PC-3 (cell line): ENCODE measurements around the gene ESPN. TPM values are rescaled to one million over a fixed set of nuclear protein-coding genes. Genes with fewer than 3 reads are reported as not detected.

Source experiments
- ATAC-seq: fragments of 200-7000 bp; cut with Tn5 transposase; 2 replicates; pipeline ENCODE4 v1.9.1; 2020; ENCODE audit warnings: mild to moderate bottlenecking, moderate library complexity
- BruUV-seq: library from RNA; stranded (reverse); fragments of 400-500 nt; replicated peaks from 2 replicates; lab custom pipeline; 2021; lab: Mats Ljungman, UMichigan
- CTCF ChIA-PET: fragments of 300-600 bp; sonication (Branson Sonifier 250); formaldehyde crosslinking; loops from one replicate; lab custom pipeline; 2022; ENCODE audit warnings: antibody characterized with exemption; lab: Charles Lee
- POLR2A ChIA-PET: fragments of 300-600 bp; sonication (Branson Sonifier 250); formaldehyde crosslinking; loops from one replicate; lab custom pipeline; 2022; ENCODE audit warnings: antibody characterized with exemption; ENCODE audit not compliant: unreplicated experiment; lab: Charles Lee
- DNase-seq: peaks from one replicate; pipeline ENCODE4 v3.0.0-alpha.2; 2015
- H2AFZ ChIP-seq: fragments of 300-600 bp; sonication (generic); 2 replicates; pipeline ENCODE4 v1.6.0; 2016; ENCODE audit warnings: antibody characterized with exemption, low read length
- H3F3A ChIP-seq: fragments of 300-600 bp; sonication (generic); one replicate; pipeline ENCODE4 v1.6.0; 2017; ENCODE audit warnings: antibody characterized with exemption, low read length, control low read depth, mild to moderate bottlenecking; ENCODE audit not compliant: unreplicated experiment
- H3K27ac ChIP-seq: fragments of 300-600 bp; sonication (generic); 2 replicates; pipeline ENCODE4 v1.5.1; 2016; ENCODE audit warnings: mild to moderate bottlenecking, low read length
- H3K27me3 ChIP-seq: fragments of 300-600 bp; sonication (generic); 2 replicates; pipeline ENCODE4 v1.6.1; 2016; ENCODE audit warnings: low read length, mixed read lengths
- H3K36me3 ChIP-seq: fragments of 300-600 bp; sonication (generic); 2 replicates; pipeline ENCODE4 v1.6.1; 2016; ENCODE audit warnings: low read depth, mixed run types, low read length, mixed read lengths
- H3K4me1 ChIP-seq: fragments of 300-600 bp; sonication (generic); 2 replicates; pipeline ENCODE4 v1.5.1; 2016; ENCODE audit warnings: low read length; ENCODE audit not compliant: insufficient read depth
- H3K4me2 ChIP-seq: fragments of 300-600 bp; sonication (generic); 2 replicates; pipeline ENCODE4 v1.6.0; 2016; ENCODE audit warnings: low read length
- H3K4me3 ChIP-seq: fragments of 300-600 bp; sonication (generic); 2 replicates; pipeline ENCODE4 v1.5.1; 2016; ENCODE audit warnings: mild to moderate bottlenecking, low read length, mixed read lengths
- H3K79me2 ChIP-seq: fragments of 300-600 bp; sonication (generic); 2 replicates; pipeline ENCODE4 v1.6.1; 2017; ENCODE audit warnings: low read length, mixed read lengths
- H3K9ac ChIP-seq: fragments of 300-600 bp; sonication (generic); 2 replicates; pipeline ENCODE4 v1.6.0; 2016; ENCODE audit warnings: mild to moderate bottlenecking, low read length
- H3K9me2 ChIP-seq: fragments of 300-600 bp; sonication (generic); replicated peaks from 2 replicates; pipeline ENCODE4 v1.6.1; 2016; ENCODE audit warnings: mixed run types, low read length, mixed read lengths
- H3K9me3 ChIP-seq: fragments of 300-600 bp; sonication (generic); 2 replicates; pipeline ENCODE4 v1.6.1; 2016; ENCODE audit warnings: low read length, mixed read lengths
- H4K20me1 ChIP-seq: fragments of 300-600 bp; sonication (generic); 2 replicates; pipeline ENCODE4 v1.6.1; 2016; ENCODE audit warnings: low read length, mixed read lengths
- CTCF ChIP-seq: fragments of 300-600 bp; sonication (generic); conservative IDR thresholded peaks from 2 replicates; pipeline ENCODE4 v1.5.1; 2017; ENCODE audit warnings: antibody characterized with exemption, low read depth, mild to moderate bottlenecking, low read length
- EZH2 ChIP-seq: fragments of 300-600 bp; sonication (generic); IDR thresholded peaks from one replicate; pipeline ENCODE4 v1.6.1; 2017; ENCODE audit warnings: antibody characterized with exemption, mild to moderate bottlenecking, low read length; ENCODE audit not compliant: unreplicated experiment
- EZH2phosphoT487 ChIP-seq: fragments of 300-600 bp; sonication (generic); IDR thresholded peaks from 2 replicates; pipeline ENCODE4 v1.6.1; 2018; ENCODE audit warnings: mild to moderate bottlenecking, antibody characterized with exemption, low read length, borderline replicate concordance
- intact Hi-C: fragments of 100-400 bp; cut with micrococcal nuclease; formaldehyde crosslinking; loops from 2 replicates; pipeline ENCODE4 v1.9.0; 2023
- total RNA-seq: library from RNA; depleted of rRNA; stranded (reverse); fragments of >200 nt; gene quantifications from 2 replicates; pipeline ENCODE4 v1.2.3, GENCODE V29; 2014

Gene ESPN
- total RNA-seq, 1 experiment from 2014 or later, result 11.1 TPM

- ChIA-PET POLR2A (no interaction called here), CTCF (interaction anchor here (0.6 kb wide), 1 partner anchor 387 kb away, joined by 3 read pairs; no protein-coding TSS in a partner anchor)
- intact Hi-C loops, result no loop called here
- no peak for ATAC-seq
- no TSS peak for BruUV-seq
- Histone ChIP-seq H3K9ac (no peak overlapping the region), H3F3A (no peaks in the 10 kb centered on the region), H4K20me1 (no peaks in the 10 kb centered on the region), H3K9me2 (no peaks in the 10 kb centered on the region), H3K4me3 (no peak overlapping the region), H2AFZ (no peak overlapping the region), H3K36me3 (no peaks in the 10 kb centered on the region), H3K4me1 (peaks cover 4% of the 10 kb centered on the region), H3K79me2 (no peaks in the 10 kb centered on the region), H3K27ac (no peak overlapping the region), H3K4me2 (no peak overlapping the region), H3K27me3 (no peaks in the 10 kb centered on the region), H3K9me3 (no peaks in the 10 kb centered on the region)
- no peak for DNase-seq
- no peak for TF ChIP-seq EZH2phosphoT487
- no peak for TF ChIP-seq EZH2
- no peak for TF ChIP-seq CTCF
Measured at GRCh38 chr1:6502000-6502891, 77.7 kb downstream of the ESPN start.

GRCh38 chr1:6503884-6504602 lies 79.5 kb downstream of the ESPN start:
- POLR2A ChIA-PET, result no interaction called here
- ATAC-seq, result no peak

More at GRCh38 chr1:6503884-6504602, 79.5 kb downstream of the ESPN start:
- BruUV-seq, result no TSS peak
- no peak overlapping the region for H3K4me3 ChIP-seq
- H4K20me1 ChIP-seq, result no peaks in the 10 kb centered on the region
- H3K36me3 ChIP-seq, result no peaks in the 10 kb centered on the region
- no peak for DNase-seq
- CTCF ChIA-PET, result no interaction called here
- H3K27ac ChIP-seq, result no peak overlapping the region
- no peak overlapping the region for H2AFZ ChIP-seq
- no peaks in the 10 kb centered on the region for H3K27me3 ChIP-seq
- no peak overlapping the region for H3K9ac ChIP-seq
- no peak for TF ChIP-seq EZH2phosphoT487
- no peak for TF ChIP-seq EZH2
- no peak for TF ChIP-seq CTCF
- no peaks in the 10 kb centered on the region for H3K9me2 ChIP-seq
- H3K79me2 ChIP-seq, result no peaks in the 10 kb centered on the region
- intact Hi-C loops, result no loop called here
- H3K9me3 ChIP-seq, result no peaks in the 10 kb centered on the region
- no peak overlapping the region for H3K4me2 ChIP-seq
- no peaks in the 10 kb centered on the region for H3K4me1 ChIP-seq
- no peaks in the 10 kb centered on the region for H3F3A ChIP-seq
